GM12864 (cell line): ENCODE measurements around the gene ASB5.

Experiments
- DNase-seq: peaks from one replicate; pipeline ENCODE4 v3.0.0-alpha.2; 2011; ENCODE audit warnings: low read depth
- H3K4me3 ChIP-seq: 2 replicates; pipeline ENCODE4 v1.5.1; 2011; ENCODE audit warnings: mild to moderate bottlenecking, low read depth, low read length, control low read depth
- TF ChIP-seq, protein P1 (sequence below): IDR thresholded peaks from 2 replicates; pipeline ENCODE4 v1.5.1; 2011; ENCODE audit warnings: low read depth, mild to moderate bottlenecking, moderate library complexity, low read length, control low read depth, inconsistent platforms; ENCODE audit errors: missing control alignments

ASB5 gene

DNA sequence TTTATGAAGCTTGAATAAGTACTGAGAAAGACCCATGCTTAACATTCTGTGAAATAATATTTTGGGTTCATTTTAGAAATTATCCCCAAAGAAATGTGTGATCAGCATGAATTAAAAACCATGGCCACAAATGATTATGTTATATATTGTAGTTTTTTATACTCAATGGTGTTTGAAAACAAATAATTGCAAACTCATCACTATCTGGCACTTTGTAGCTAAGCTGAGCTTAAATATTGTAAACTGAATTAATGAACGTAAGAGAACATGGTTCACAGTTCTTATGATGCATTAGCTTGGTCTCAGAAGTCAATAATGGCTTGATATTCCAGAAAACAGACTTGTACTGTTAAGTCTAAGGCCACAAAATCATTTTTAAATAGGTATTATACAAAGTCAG, 24.6 kb upstream of the ASB5 start:
- no peak for DNase-seq
- H3K4me3 ChIP-seq: no peak overlapping the region
- TF ChIP-seq, protein P1, sequence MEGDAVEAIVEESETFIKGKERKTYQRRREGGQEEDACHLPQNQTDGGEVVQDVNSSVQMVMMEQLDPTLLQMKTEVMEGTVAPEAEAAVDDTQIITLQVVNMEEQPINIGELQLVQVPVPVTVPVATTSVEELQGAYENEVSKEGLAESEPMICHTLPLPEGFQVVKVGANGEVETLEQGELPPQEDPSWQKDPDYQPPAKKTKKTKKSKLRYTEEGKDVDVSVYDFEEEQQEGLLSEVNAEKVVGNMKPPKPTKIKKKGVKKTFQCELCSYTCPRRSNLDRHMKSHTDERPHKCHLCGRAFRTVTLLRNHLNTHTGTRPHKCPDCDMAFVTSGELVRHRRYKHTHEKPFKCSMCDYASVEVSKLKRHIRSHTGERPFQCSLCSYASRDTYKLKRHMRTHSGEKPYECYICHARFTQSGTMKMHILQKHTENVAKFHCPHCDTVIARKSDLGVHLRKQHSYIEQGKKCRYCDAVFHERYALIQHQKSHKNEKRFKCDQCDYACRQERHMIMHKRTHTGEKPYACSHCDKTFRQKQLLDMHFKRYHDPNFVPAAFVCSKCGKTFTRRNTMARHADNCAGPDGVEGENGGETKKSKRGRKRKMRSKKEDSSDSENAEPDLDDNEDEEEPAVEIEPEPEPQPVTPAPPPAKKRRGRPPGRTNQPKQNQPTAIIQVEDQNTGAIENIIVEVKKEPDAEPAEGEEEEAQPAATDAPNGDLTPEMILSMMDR: no peak

DNA sequence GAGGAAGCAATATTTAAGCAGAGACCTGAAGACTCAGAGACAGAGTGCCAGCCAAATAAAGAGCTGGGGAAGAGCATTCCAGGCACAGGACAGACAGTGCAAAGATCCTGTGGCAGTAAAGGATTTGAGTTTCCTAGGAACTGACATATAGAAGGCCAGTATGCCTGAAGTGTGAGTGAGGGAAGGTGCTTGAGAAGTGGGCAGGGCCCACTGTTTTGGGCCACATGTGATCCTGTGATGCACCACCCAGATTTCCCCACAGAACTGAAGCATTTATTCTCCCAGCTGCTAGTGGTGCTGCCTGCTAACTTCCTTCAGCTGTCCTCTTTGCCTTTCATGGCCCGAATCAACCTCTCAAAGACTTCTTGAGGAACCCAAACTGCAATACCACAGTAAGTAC, 23.9 kb upstream of the ASB5 start:
- no peak for DNase-seq
- H3K4me3 ChIP-seq: no peak overlapping the region
- TF ChIP-seq, protein P1: no peak

DNA sequence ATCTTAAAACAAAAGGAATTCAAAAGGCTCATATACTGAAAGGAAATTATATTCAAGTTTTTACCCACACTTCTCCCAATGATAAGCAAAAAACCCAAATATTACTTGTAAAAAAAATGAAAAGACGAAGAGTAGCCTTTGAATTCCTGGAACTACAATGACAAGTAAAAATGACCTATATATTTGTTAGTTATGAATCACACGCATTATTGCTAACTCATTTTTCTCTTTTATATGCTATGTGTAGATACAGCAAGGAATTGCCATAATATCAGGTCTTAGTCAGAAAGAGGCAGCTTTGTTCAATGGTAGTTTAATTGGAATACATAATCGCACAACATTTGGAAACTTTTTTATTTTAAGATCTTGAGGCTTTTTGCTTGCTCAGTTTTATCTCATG, 22.7 kb upstream of the ASB5 start:
- DNase-seq: no peak
- TF ChIP-seq, protein P1: no peak
- H3K4me3 ChIP-seq: no peak overlapping the region

DNA sequence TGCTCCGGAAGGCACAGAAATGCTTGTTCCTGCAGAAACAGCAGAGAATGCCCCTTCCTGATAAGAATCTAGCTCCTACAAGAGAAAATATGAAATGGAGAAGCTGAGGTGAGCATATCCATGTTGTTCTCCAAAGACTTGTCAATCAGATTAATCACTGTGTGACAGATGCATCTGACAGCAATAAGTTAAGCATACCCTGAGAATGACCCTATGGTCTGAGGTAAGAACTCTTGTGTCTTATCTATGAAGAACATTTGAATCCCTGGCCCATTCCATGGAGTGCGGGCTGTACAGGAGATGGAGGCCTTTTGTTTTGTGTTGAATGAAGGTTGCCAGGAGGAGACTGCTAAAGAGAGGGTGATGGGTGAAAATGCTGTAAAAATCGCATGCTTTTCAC, 21.5 kb upstream of the ASB5 start:
- TF ChIP-seq, protein P1: no peak
- no peak for DNase-seq
- no peak overlapping the region for H3K4me3 ChIP-seq

DNA sequence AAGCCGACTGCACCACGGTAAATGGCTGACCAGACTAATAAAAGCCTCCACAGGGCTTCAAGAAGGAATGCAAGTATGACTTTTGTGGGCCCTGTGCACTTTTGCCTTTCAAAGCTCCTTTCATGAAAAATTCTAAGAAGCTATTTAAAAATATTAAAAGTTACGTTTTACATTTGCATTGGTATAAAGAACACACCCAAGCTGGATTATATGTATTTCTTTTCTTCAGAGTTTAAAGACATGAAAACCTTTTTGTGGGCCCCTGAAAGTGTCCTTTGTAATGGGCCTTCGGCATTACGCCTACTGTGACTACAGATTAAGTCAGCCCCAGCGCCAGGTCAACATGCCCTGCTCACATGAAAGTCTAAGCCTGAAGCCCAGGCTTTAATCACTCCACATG, 20.5 kb upstream of the ASB5 start:
- TF ChIP-seq, protein P1: no peak
- DNase-seq: no peak
- H3K4me3 ChIP-seq: no peak overlapping the region

DNA sequence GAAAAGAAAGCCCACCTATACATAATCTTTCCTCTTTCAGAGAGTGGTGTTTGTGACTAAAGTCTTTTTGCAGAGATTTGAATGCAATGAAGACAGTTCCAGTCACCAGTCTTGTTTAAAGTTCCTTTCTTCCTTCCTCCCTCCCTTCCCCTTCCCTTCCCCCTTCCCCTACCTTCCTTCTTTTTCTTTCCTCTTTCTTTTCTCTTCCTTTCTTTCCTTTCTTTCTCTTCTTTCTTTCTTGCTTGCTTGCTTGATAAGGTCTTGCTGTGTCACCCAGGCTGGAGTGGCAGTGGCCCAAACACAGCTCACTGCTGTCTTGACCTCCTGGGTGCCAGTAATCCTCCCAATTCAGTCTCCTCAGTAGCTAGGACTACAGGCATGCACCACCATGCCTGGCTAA, 19.0 kb upstream of the ASB5 start:
- no peak overlapping the region for H3K4me3 ChIP-seq
- DNase-seq: no peak
- TF ChIP-seq, protein P1: no peak

DNA sequence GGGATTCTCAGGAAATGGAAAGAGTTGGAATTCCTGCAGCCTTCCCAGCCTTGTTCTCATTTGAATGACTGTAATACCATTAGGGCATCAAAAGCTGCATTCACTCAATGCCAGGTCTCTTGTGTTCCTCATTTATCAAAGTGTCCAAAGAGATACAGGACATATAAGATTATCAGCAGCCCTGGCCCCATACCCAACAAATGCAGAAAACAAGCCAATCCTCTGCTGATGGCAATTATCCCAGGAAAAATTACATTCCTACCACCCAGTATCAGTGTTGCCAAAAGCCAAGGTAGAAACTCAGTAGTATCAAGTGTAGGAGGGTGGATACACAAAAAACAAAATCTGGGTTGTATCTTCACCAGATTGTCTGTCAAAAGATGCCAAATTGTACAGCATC, 18.5 kb upstream of the ASB5 start:
- TF ChIP-seq, protein P1: no peak
- H3K4me3 ChIP-seq: no peak overlapping the region
- DNase-seq: no peak
